HG02759 (cell line): ENCODE results near the gene G3BP1.
"Not testable (repeated sequence)": the region's sequence is repeated elsewhere in the genome, so short reads cannot be mapped to it uniquely, and the experiment has no call there.

Experiments
- ATAC-seq: cut with Tn5 transposase; IDR thresholded peaks from one replicate; pipeline ENCODE4 v1.9.1; 2021; ENCODE audit warnings: mild to moderate bottlenecking, moderate library complexity; ENCODE audit not compliant: unreplicated experiment

G3BP1 gene

DNA sequence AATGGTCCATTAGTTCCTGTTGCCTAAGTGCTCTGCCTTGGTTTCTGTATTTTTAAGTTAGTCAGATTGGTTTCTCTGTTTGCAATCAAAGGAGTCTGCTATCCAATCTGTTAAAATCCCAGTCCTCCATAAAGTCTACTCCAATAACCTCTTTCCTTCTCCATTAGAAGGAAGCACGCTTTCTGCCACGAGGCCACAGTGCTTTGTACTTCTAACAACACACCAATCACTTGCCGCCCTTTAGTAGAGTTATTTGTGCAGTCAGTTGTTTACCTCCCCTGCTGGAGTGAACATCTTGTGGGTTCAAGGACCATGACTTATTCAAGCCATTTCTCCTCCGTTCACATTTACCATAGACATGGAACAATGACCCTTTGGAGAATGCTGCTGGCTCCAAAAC lies 83.9 kb downstream of the G3BP1 start:
- ATAC-seq: no peak

- ATAC-seq: no peak
Measured at GRCh38 chr5:151856861-151857260, 85.1 kb downstream of the G3BP1 start.

DNA sequence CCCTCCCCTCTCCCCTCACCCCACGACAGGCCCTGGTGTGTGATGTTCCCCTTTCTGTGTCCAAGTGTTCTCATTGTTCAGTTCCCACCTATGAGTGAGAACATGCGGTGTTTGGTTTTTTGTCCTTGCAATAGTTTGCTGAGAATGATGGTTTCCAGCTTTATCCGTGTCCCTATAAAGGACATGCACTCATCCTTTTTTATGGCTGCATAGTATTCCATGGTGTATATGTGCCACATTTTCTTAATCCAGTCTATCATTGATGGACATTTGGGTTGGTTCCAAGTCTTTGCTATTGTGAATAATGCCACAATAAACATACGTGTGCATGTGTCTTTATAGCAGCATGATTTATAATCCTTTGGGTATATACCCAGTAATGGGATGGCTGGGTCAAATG lies 89.1 kb downstream of the G3BP1 start:
- not testable (repeated sequence) for ATAC-seq
